ENCODE results near the gene SMYD3. TPM values are rescaled to one million over a fixed set of nuclear protein-coding genes. Genes with fewer than 3 reads are reported as not detected.

The SMYD3 gene
- total RNA-seq, 1 donor from 2014 or later = 80.8 TPM

DNA sequence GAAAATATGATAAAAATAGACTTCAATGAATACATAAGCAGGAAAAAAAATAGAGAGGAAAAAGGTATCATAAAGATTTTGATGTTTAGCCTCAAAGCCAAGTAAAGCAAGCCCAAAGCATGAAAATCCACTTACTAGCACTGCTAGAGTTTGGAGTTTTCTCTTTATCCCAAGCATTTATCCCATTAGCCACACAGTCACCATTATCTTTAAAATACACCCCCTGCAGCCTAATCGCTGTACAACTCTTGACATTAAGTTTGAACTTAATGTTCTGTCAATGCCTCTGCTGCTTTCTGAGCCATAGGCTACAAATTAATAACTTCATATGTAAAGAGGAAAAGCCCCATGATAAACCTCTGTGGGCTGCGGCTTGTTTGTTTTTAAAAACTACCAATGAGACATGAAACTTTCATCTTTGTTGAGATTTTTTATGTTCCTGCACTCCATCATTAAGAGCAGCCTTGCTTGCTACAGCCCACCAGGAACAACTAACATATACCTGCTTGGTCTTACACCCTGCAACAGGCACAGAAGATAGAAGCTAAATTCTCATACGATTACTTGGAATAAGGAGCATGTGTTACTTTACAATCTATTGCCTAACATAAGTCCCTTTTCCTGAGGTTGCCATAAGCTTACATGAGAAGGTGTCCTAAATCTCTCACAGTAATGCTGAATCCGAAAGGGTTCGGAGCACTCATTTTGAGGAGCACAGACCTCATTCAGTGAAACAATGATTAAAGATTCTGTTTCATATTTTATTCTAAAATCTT, 202.4 kb downstream of the SMYD3 start:
- Mint-ChIP-seq H3K36me3 (ENCODE audit: low read depth, unreplicated experiment) (peaks cover 4% of the 10 kb centered on the region), H3K27me3 (ENCODE audit: low read depth, unreplicated experiment) (no peaks in the 10 kb centered on the region), H3K27ac (ENCODE audit: unreplicated experiment) (no peak overlapping the region), H3K9me3 (ENCODE audit: unreplicated experiment) (no peaks in the 10 kb centered on the region), H3K4me3 (ENCODE audit: unreplicated experiment) (no peak overlapping the region), H3K4me1 (ENCODE audit: low read depth, unreplicated experiment) (peaks cover 28% of the 10 kb centered on the region)
- Histone ChIP-seq H2AFZ (ENCODE audit: low read depth, low read length) (no peak overlapping the region), H3K79me2 (ENCODE audit: insufficient read depth, low read length) (no peaks in the 10 kb centered on the region), H3K27me3 (ENCODE audit: insufficient read depth, low read length) (no peaks in the 10 kb centered on the region), H3K36me3 (ENCODE audit: insufficient read depth, low read length) (no peaks in the 10 kb centered on the region), H3K27ac (ENCODE audit: low read depth, low read length) (no peak overlapping the region), H3K4me2 (ENCODE audit: low read length) (no peak overlapping the region), H3K4me1 (ENCODE audit: insufficient read depth, low read length) (peaks cover 6% of the 10 kb centered on the region), H3K9me3 (ENCODE audit: insufficient read depth, low read depth, low read length) (no peaks in the 10 kb centered on the region), H4K20me1 (ENCODE audit: insufficient read depth, low read length) (no peaks in the 10 kb centered on the region), H3K9ac (ENCODE audit: low read length) (no peak overlapping the region), H3K4me3 (ENCODE audit: insufficient read depth, low read depth, low read length) (no peak overlapping the region)
- DNase-seq (ENCODE audit: low read depth) (no peak), FAIRE-seq (no peak)
- TF ChIP-seq EZH2 (IDR thresholded peaks at IDR 0.05; ENCODE audit: insufficient read depth, low read length) = no peak
- TF ChIP-seq, protein P1, sequence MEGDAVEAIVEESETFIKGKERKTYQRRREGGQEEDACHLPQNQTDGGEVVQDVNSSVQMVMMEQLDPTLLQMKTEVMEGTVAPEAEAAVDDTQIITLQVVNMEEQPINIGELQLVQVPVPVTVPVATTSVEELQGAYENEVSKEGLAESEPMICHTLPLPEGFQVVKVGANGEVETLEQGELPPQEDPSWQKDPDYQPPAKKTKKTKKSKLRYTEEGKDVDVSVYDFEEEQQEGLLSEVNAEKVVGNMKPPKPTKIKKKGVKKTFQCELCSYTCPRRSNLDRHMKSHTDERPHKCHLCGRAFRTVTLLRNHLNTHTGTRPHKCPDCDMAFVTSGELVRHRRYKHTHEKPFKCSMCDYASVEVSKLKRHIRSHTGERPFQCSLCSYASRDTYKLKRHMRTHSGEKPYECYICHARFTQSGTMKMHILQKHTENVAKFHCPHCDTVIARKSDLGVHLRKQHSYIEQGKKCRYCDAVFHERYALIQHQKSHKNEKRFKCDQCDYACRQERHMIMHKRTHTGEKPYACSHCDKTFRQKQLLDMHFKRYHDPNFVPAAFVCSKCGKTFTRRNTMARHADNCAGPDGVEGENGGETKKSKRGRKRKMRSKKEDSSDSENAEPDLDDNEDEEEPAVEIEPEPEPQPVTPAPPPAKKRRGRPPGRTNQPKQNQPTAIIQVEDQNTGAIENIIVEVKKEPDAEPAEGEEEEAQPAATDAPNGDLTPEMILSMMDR (IDR thresholded peaks at IDR 0.05; ENCODE audit: insufficient read depth, low read depth, low read length) = no peak

DNA sequence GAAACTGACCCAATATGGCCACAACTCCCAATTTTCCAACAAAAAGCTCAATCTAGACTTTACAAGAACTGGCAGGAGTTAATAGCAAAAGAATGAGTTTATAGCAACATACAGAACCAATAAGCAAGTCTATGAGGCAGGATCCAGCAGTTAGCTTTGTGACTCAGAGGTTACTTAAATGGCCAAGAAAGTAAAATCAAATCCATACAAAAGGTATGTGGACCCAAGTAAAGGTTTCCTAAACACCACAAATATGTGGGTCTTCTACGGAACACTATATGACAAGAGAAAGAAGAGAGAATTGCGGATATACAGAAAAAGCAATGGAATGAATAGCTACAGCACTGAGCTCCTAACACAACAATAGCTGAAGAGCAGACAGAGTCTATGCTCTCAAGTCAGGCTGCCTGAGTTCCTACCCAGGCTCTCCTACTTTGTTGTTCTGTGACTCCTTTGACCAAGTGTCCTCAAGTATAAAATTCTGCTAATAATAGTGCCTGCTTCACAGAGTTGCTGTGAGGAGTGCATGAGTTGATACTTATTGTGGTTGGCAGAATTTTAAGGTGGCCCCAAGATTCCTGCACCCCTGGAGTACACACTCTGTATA, 204.3 kb downstream of the SMYD3 start:
- peak overlapping the region; percentile 22 for H3K27ac Mint-ChIP-seq (ENCODE audit: unreplicated experiment)
- peaks cover 5% of the 10 kb centered on the region for H3K36me3 Mint-ChIP-seq (ENCODE audit: low read depth, unreplicated experiment)
- Histone ChIP-seq H3K79me2 (ENCODE audit: insufficient read depth, low read length) (no peaks in the 10 kb centered on the region), H3K36me3 (ENCODE audit: insufficient read depth, low read length) (no peaks in the 10 kb centered on the region), H3K9ac (ENCODE audit: low read length) (no peak overlapping the region), H2AFZ (ENCODE audit: low read depth, low read length) (no peak overlapping the region), H3K4me3 (ENCODE audit: insufficient read depth, low read depth, low read length) (no peak overlapping the region), H4K20me1 (ENCODE audit: insufficient read depth, low read length) (no peaks in the 10 kb centered on the region), H3K9me3 (ENCODE audit: insufficient read depth, low read depth, low read length) (no peaks in the 10 kb centered on the region), H3K27me3 (ENCODE audit: insufficient read depth, low read length) (no peaks in the 10 kb centered on the region), H3K27ac (ENCODE audit: low read depth, low read length) (no peak overlapping the region), H3K4me2 (ENCODE audit: low read length) (peak overlapping the region; percentile 4), H3K4me1 (ENCODE audit: insufficient read depth, low read length) (peaks cover 6% of the 10 kb centered on the region)
- H3K4me1 Mint-ChIP-seq (ENCODE audit: low read depth, unreplicated experiment) = peaks cover 37% of the 10 kb centered on the region
- TF ChIP-seq EZH2 (IDR thresholded peaks at IDR 0.05; ENCODE audit: insufficient read depth, low read length) = no peak
- no peaks in the 10 kb centered on the region for H3K9me3 Mint-ChIP-seq (ENCODE audit: unreplicated experiment)
- FAIRE-seq = peak; percentile 49
- H3K4me3 Mint-ChIP-seq (ENCODE audit: unreplicated experiment) = no peak overlapping the region
- peak; percentile 45 for DNase-seq (ENCODE audit: low read depth)
- no peaks in the 10 kb centered on the region for H3K27me3 Mint-ChIP-seq (ENCODE audit: low read depth, unreplicated experiment)

DNA sequence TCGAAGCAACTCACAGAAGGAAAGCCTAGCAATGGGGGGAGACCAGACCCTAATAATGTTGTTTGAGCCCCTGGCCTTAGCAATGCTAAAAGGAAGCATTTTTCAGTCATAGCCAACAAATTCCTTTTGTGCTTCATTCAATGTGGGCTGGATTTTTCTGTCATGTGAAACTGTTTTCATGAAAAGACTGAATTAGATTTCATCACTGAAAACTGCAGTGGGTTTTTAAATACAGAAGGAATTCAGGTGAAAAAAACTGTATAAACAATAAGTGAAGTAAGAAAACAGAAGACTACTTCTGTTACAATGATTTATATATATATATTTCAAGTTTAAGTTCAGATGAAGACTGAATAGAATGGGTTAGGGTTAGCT, 204.8 kb downstream of the SMYD3 start:
- no peak for TF ChIP-seq EZH2 (IDR thresholded peaks at IDR 0.05; ENCODE audit: insufficient read depth, low read length)
- TF ChIP-seq, protein P1 (IDR thresholded peaks at IDR 0.05; ENCODE audit: insufficient read depth, low read depth, low read length) = no peak
- H3K27ac Mint-ChIP-seq (ENCODE audit: unreplicated experiment) = no peak overlapping the region

More for the DNA sequence above, 204.8 kb downstream of the SMYD3 start:
- Mint-ChIP-seq H3K27me3 (ENCODE audit: low read depth, unreplicated experiment) (no peaks in the 10 kb centered on the region), H3K36me3 (ENCODE audit: low read depth, unreplicated experiment) (peaks cover 2% of the 10 kb centered on the region), H3K9me3 (ENCODE audit: unreplicated experiment) (no peaks in the 10 kb centered on the region), H3K4me3 (ENCODE audit: unreplicated experiment) (no peak overlapping the region), H3K4me1 (ENCODE audit: low read depth, unreplicated experiment) (peaks cover 42% of the 10 kb centered on the region)
- H3K4me3 ChIP-seq (ENCODE audit: insufficient read depth, low read depth, low read length) = no peak overlapping the region
- H3K79me2 ChIP-seq (ENCODE audit: insufficient read depth, low read length) = no peaks in the 10 kb centered on the region
- no peak overlapping the region for H3K9ac ChIP-seq (ENCODE audit: low read length)
- no peaks in the 10 kb centered on the region for H3K9me3 ChIP-seq (ENCODE audit: insufficient read depth, low read depth, low read length)
- no peaks in the 10 kb centered on the region for H3K36me3 ChIP-seq (ENCODE audit: insufficient read depth, low read length)
- peaks cover 8% of the 10 kb centered on the region for H3K4me1 ChIP-seq (ENCODE audit: insufficient read depth, low read length)
- H3K4me2 ChIP-seq (ENCODE audit: low read length) = no peak overlapping the region
- H3K27me3 ChIP-seq (ENCODE audit: insufficient read depth, low read length) = no peaks in the 10 kb centered on the region
- FAIRE-seq = no peak
- H2AFZ ChIP-seq (ENCODE audit: low read depth, low read length) = no peak overlapping the region
- H4K20me1 ChIP-seq (ENCODE audit: insufficient read depth, low read length) = no peaks in the 10 kb centered on the region
- no peak overlapping the region for H3K27ac ChIP-seq (ENCODE audit: low read depth, low read length)
- no peak for DNase-seq (ENCODE audit: low read depth)

Data from astrocyte (in vitro differentiated cells and primary cell).